SK-N-SH treated with all-trans-retinoic acid at 6 μM for 48 hours (cell line): ENCODE data around the gene THADA.

Experiments used
- ATAC-seq: fragments of 200-7000 bp; cut with Tn5 transposase; 3 replicates; pipeline ENCODE4 v1.9.1; 2020; ENCODE audit warnings: mild to moderate bottlenecking, moderate library complexity
- ARNTL ChIP-seq: fragments of 450-650 bp; formaldehyde crosslinking; IDR thresholded peaks from 2 replicates; pipeline ENCODE4 v1.5.0; 2020; ENCODE audit warnings: low read depth, mild to moderate bottlenecking, moderate library complexity, borderline replicate concordance
- BACH2 ChIP-seq: fragments of 250-450 bp; sonication (Bioruptor Pico); IDR thresholded peaks from 2 replicates; pipeline ENCODE4 v1.9.0; 2021; ENCODE audit warnings: mild to moderate bottlenecking, borderline replicate concordance
- CSDC2 ChIP-seq: fragments of 250-450 bp; sonication (Bioruptor Pico); IDR thresholded peaks from 2 replicates; pipeline ENCODE4 v1.5.0; 2020; ENCODE audit warnings: mild to moderate bottlenecking, moderate library complexity
- ESRRG ChIP-seq: fragments of 250-450 bp; sonication (Bioruptor Pico); IDR thresholded peaks from 2 replicates; pipeline ENCODE4 v1.6.1; 2021; ENCODE audit warnings: mild to moderate bottlenecking
- GLIS3 ChIP-seq: fragments of 250-450 bp; sonication (Bioruptor Pico); IDR thresholded peaks from 2 replicates; pipeline ENCODE4 v1.5.0; 2020; ENCODE audit warnings: mild to moderate bottlenecking, moderate library complexity
- ISL1 ChIP-seq: fragments of 250-450 bp; sonication (Bioruptor Pico); IDR thresholded peaks from 2 replicates; pipeline ENCODE4 v2.1.2; 2022; ENCODE audit warnings: mild to moderate bottlenecking, moderate library complexity
- OSR1 ChIP-seq: fragments of 250-450 bp; sonication (Bioruptor Pico); IDR thresholded peaks from 2 replicates; pipeline ENCODE4 v1.8.0; 2022; ENCODE audit warnings: moderate library complexity, mild to moderate bottlenecking, inconsistent platforms
- PPARA ChIP-seq: fragments of 250-450 bp; sonication (Bioruptor Pico); IDR thresholded peaks from 2 replicates; pipeline ENCODE4 v1.5.0; 2020; ENCODE audit warnings: mild to moderate bottlenecking, borderline replicate concordance
- RARB ChIP-seq: fragments of 250-450 bp; sonication (Bioruptor Pico); IDR thresholded peaks from 2 replicates; pipeline ENCODE4 v1.8.0; 2021; ENCODE audit warnings: mild to moderate bottlenecking, moderate library complexity
- SNAI2 ChIP-seq: fragments of 250-450 bp; sonication (Bioruptor Pico); IDR thresholded peaks from 2 replicates; pipeline ENCODE4 v1.5.0; 2020; ENCODE audit warnings: mild to moderate bottlenecking, moderate library complexity
- TCF4 ChIP-seq: fragments of 250-450 bp; sonication (Bioruptor Pico); IDR thresholded peaks from 2 replicates; pipeline ENCODE4 v1.8.0; 2021; ENCODE audit warnings: mild to moderate bottlenecking, moderate library complexity, borderline replicate concordance
- ZC3H10 ChIP-seq: fragments of 250-450 bp; sonication (Bioruptor Pico); IDR thresholded peaks from 2 replicates; pipeline ENCODE4 v1.5.1; 2021; ENCODE audit warnings: mild to moderate bottlenecking, moderate library complexity
- ZFP3 ChIP-seq: fragments of 250-450 bp; sonication (Bioruptor Pico); IDR thresholded peaks from 2 replicates; pipeline ENCODE4 v1.5.0; 2020; ENCODE audit warnings: mild to moderate bottlenecking, moderate library complexity
- ZFP30 ChIP-seq: fragments of 450-650 bp; formaldehyde crosslinking; IDR thresholded peaks from 2 replicates; pipeline ENCODE4 v1.5.0; 2022; ENCODE audit warnings: mild to moderate bottlenecking, moderate library complexity
- ZNF565 ChIP-seq: fragments of 450-650 bp; formaldehyde crosslinking; conservative IDR thresholded peaks from 2 replicates; pipeline ENCODE4 v1.5.0; 2020; ENCODE audit warnings: low read depth, mild to moderate bottlenecking, moderate library complexity
- ZNF70 ChIP-seq: fragments of 450-650 bp; formaldehyde crosslinking; IDR thresholded peaks from 2 replicates; pipeline ENCODE4 v1.5.0; 2020; ENCODE audit warnings: mild to moderate bottlenecking, moderate library complexity
- ZNF8 ChIP-seq: fragments of 450-650 bp; formaldehyde crosslinking; IDR thresholded peaks from 2 replicates; pipeline ENCODE4 v1.5.0; 2020; ENCODE audit warnings: mild to moderate bottlenecking, moderate library complexity
- TF ChIP-seq, protein P1 (sequence below): fragments of 250-450 bp; sonication (Bioruptor Pico); IDR thresholded peaks from 2 replicates; pipeline ENCODE4 v1.8.0; 2020; ENCODE audit warnings: mild to moderate bottlenecking, moderate library complexity, borderline replicate concordance
- TF ChIP-seq, protein P2 (sequence below): fragments of 250-450 bp; sonication (Bioruptor Pico); IDR thresholded peaks from 2 replicates; pipeline ENCODE4 v1.5.1; 2020; ENCODE audit warnings: low read depth, mild to moderate bottlenecking, moderate library complexity
- TF ChIP-seq, protein P3 (sequence below): fragments of 250-450 bp; sonication (Bioruptor Pico); IDR thresholded peaks from 2 replicates; pipeline ENCODE4 v1.5.1; 2021; ENCODE audit warnings: mild to moderate bottlenecking, moderate library complexity
- TF ChIP-seq, protein P4 (sequence below): fragments of 250-450 bp; sonication (Bioruptor Pico); IDR thresholded peaks from 2 replicates; pipeline ENCODE4 v1.5.0; 2020; ENCODE audit warnings: mild to moderate bottlenecking, moderate library complexity

The THADA gene

DNA sequence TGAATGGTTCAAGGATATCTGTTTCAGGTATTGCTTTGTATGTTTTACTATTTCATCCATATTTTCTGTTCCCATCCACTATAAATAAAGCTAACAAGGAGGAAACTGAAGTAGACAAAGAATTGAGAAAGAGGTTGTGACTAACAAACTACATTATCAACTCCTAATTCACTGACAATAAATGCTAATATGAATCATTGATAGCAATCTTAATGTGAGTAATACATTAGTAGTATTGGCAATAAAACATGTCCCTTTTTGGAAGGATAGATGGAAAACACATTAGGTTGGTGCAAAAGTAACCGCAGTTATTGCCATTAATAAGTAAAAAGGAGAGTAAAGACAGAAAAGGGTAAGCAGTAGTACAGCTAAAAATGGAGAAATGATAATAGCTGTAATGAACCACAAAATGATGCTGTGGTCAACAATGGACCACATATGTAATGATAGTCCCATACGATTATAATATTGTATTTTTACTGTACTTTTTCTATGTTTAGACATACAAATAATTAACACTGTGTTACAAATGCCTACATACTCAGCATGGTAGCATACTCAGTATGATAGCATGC lies 104.7 kb downstream of the THADA start (continued):
- TF ChIP-seq ZNF70 (no peak), SNAI2 (CRISPR knock-in tag) (no peak), ZFP30 (CRISPR knock-in tag) (no peak; the same call in 1 of the 2 replicates), ISL1 (peak; percentile 100), CSDC2 (CRISPR knock-in tag) (no peak), PPARA (CRISPR knock-in tag) (no peak), RARB (CRISPR knock-in tag) (no peak; the same call in 1 of the 2 replicates), ZFP3 (CRISPR knock-in tag) (peak; percentile 70; the same call in 1 of the 2 replicates)

DNA sequence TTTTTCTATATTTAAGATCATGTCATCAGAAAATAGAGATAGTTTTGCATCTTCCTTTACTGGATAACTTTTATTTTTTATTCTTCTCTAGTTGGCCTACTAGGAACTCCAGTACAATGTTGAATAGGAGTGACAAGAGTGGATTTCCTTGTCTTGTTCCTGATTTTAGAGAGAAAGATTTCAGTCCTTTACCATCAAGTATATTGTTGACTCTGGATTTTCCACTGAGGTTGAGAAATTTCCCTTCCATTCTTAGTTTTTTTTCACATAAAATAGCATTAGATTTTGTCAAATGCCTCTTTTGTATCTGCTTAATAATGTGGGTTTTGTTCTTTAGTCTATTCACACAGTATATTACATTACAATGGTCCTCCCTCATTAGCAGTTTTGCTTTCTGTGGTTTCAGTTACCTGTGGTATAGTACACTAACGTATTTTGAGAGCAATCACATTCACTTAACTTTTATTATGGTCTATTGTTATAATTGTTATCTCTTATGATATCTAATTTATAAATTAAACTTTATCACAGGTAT lies 105.5 kb downstream of the THADA start:
- TF ChIP-seq, protein P1, sequence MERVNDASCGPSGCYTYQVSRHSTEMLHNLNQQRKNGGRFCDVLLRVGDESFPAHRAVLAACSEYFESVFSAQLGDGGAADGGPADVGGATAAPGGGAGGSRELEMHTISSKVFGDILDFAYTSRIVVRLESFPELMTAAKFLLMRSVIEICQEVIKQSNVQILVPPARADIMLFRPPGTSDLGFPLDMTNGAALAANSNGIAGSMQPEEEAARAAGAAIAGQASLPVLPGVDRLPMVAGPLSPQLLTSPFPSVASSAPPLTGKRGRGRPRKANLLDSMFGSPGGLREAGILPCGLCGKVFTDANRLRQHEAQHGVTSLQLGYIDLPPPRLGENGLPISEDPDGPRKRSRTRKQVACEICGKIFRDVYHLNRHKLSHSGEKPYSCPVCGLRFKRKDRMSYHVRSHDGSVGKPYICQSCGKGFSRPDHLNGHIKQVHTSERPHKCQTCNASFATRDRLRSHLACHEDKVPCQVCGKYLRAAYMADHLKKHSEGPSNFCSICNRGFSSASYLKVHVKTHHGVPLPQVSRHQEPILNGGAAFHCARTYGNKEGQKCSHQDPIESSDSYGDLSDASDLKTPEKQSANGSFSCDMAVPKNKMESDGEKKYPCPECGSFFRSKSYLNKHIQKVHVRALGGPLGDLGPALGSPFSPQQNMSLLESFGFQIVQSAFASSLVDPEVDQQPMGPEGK: no peak
- TF ChIP-seq ZNF70 (no peak), CSDC2 (CRISPR knock-in tag) (no peak)
- no peak for ATAC-seq

DNA sequence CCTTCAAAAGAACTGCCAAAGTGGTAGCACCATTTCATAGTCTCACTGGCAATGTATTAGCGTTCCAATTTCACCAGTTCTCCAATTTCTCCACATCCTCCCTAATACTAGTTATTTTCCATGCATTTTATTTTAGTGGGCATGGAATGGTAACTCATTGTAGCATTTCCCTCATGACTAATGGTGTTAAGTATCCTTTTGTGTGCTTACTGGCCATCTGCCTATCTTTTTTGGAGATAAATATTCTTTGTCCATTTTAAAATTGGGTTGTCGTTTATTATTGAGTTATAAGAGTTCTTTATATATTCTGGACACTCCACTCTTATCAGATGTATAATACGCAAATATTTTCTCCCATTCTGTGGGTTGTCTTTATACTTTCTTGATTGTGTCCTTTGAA lies 107.1 kb downstream of the THADA start:
- no peak for ATAC-seq
- TF ChIP-seq RARB (CRISPR knock-in tag): no peak
- TF ChIP-seq TCF4: no peak
- no peak for TF ChIP-seq GLIS3 (CRISPR knock-in tag)
- TF ChIP-seq ZFP30 (CRISPR knock-in tag): no peak
- TF ChIP-seq ISL1: peak; percentile 57

DNA sequence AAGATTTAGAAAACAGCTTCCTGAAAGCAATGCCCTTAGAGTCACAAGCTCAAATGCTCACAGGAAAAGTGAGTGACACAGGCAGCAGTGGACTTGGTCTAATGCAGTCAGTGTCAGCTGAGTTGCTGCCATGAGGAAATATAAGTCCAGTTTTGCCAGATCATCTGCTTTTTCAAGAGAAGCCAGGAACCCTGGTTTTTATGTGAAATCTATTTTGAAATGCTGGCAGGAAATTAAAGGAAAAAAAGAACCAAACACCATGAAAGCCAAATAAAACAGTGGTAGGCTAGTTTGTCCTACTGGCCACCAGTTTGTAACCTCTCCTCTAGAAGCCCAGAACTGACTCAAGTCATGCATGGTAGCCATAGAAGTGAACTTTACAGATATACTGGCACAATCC lies 109.2 kb downstream of the THADA start:
- ATAC-seq: no peak
- TF ChIP-seq ZFP3 (CRISPR knock-in tag): no peak
- no peak for TF ChIP-seq ZC3H10 (CRISPR knock-in tag)
- no peak for TF ChIP-seq ESRRG
- TF ChIP-seq, protein P2, sequence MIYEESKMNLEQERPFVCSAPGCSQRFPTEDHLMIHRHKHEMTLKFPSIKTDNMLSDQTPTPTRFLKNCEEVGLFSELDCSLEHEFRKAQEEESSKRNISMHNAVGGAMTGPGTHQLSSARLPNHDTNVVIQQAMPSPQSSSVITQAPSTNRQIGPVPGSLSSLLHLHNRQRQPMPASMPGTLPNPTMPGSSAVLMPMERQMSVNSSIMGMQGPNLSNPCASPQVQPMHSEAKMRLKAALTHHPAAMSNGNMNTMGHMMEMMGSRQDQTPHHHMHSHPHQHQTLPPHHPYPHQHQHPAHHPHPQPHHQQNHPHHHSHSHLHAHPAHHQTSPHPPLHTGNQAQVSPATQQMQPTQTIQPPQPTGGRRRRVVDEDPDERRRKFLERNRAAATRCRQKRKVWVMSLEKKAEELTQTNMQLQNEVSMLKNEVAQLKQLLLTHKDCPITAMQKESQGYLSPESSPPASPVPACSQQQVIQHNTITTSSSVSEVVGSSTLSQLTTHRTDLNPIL (CRISPR knock-in tag): no peak
- TF ChIP-seq TCF4: no peak
- TF ChIP-seq, protein P3, sequence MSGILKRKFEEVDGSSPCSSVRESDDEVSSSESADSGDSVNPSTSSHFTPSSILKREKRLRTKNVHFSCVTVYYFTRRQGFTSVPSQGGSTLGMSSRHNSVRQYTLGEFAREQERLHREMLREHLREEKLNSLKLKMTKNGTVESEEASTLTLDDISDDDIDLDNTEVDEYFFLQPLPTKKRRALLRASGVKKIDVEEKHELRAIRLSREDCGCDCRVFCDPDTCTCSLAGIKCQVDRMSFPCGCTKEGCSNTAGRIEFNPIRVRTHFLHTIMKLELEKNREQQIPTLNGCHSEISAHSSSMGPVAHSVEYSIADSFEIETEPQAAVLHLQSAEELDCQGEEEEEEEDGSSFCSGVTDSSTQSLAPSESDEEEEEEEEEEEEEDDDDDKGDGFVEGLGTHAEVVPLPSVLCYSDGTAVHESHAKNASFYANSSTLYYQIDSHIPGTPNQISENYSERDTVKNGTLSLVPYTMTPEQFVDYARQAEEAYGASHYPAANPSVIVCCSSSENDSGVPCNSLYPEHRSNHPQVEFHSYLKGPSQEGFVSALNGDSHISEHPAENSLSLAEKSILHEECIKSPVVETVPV (CRISPR knock-in tag): no peak
- no peak for TF ChIP-seq OSR1 (CRISPR knock-in tag)
- no peak for TF ChIP-seq PPARA (CRISPR knock-in tag)
- TF ChIP-seq, protein P1: no peak
- TF ChIP-seq SNAI2 (CRISPR knock-in tag): no peak
- TF ChIP-seq, protein P4, sequence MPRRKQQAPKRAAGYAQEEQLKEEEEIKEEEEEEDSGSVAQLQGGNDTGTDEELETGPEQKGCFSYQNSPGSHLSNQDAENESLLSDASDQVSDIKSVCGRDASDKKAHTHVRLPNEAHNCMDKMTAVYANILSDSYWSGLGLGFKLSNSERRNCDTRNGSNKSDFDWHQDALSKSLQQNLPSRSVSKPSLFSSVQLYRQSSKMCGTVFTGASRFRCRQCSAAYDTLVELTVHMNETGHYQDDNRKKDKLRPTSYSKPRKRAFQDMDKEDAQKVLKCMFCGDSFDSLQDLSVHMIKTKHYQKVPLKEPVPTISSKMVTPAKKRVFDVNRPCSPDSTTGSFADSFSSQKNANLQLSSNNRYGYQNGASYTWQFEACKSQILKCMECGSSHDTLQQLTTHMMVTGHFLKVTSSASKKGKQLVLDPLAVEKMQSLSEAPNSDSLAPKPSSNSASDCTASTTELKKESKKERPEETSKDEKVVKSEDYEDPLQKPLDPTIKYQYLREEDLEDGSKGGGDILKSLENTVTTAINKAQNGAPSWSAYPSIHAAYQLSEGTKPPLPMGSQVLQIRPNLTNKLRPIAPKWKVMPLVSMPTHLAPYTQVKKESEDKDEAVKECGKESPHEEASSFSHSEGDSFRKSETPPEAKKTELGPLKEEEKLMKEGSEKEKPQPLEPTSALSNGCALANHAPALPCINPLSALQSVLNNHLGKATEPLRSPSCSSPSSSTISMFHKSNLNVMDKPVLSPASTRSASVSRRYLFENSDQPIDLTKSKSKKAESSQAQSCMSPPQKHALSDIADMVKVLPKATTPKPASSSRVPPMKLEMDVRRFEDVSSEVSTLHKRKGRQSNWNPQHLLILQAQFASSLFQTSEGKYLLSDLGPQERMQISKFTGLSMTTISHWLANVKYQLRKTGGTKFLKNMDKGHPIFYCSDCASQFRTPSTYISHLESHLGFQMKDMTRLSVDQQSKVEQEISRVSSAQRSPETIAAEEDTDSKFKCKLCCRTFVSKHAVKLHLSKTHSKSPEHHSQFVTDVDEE (CRISPR knock-in tag): no peak
- TF ChIP-seq ARNTL (CRISPR knock-in tag): no peak
- no peak for TF ChIP-seq GLIS3 (CRISPR knock-in tag)
- no peak for TF ChIP-seq ZNF8
- TF ChIP-seq BACH2 (CRISPR knock-in tag): no peak
- no peak for TF ChIP-seq CSDC2 (CRISPR knock-in tag)
- TF ChIP-seq ISL1: no peak
- TF ChIP-seq ZNF565 (CRISPR knock-in tag): no peak
- TF ChIP-seq, all 23 proteins: peak for 0
